ENCODE measurements around the gene GPR155.
"Not testable (repeated sequence)": the region's sequence is repeated elsewhere in the genome, so short reads cannot be mapped to it uniquely, and the experiment has no call there.

Gene GPR155

GRCh38 chr2:174439323-174439722, 47.5 kb downstream of the GPR155 start:
- no peak for DNase-seq (ENCODE audit: low read depth)

DNA sequence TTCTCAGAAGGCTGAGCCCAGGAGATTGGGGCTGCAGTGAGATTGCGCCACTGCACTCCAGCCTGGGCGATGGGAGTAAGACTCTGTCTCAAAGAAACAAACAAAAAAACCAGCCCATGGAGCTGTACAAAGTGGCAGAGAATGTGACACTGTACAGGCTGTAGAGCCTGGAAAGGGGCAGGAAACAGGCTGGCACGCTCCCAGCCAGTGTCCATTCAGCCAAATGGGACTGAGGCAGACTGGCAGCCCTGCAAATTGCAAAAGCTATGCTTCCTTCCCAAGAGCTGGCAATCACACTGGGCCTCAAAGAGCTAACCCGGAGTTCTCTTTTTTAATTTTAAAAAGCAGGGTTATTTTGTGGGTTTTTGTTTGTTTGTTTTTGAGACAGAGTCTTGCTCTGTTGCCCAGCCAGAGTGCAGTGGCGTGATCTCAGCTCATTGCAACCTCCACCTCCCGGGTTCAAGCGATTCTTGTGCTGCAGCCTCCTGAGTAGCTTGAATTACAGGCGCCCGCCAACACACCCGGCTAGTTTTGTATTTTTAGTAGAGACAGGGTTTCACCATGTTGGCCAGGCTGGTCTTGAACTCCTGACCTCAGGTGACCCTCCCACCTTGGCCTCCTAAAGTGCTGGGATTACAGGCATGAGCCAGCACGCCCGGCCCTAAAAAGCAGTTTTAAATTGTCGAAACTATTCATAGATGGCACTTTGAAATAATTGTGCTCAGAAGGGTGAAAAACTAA, 48.5 kb downstream of the GPR155 start:
- no peak for DNase-seq (ENCODE audit: low read depth)

DNA sequence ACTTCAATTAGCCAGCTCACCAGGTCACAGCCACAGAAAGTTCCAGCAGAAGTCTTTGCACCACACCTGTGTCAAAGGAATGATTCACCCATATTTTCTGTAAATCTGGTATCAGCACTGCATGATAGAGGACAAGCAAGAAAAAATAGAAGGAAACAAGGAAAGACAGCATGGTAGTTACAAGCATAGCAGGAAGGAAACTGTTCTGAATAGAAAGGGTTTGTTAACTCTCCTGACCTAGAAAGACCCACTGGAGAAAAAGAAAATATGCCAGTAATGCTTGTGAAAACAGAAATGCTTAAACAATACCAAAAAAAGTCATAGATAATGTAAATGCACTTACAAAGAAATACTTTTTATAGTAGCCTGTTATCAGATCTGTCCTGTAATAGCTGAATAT, 50.5 kb downstream of the GPR155 start:
- DNase-seq (ENCODE audit: low read depth), result no peak

GRCh38 chr2:174431902-174432301, 54.9 kb downstream of the GPR155 start:
- no peak for DNase-seq (ENCODE audit: low read depth)

DNA sequence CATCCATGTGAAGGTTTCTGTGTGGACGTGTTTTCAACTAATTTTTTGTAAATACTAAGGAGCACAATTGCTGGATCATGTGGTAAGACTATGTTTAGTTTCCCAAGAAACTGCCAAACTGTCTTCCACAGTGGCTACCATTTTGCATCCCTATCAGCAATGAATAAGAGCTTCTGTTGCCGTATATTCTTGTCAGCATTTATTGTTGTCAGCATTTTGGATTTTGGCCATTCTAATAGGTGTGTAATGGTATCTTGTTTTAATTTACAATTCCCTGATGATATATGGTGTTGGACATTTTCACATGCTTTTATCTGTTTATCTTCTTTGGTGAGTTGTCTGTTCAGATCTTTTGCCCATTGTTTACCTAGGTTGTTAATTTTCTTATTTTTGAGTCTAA, 56.8 kb downstream of the GPR155 start:
- no peak for DNase-seq (ENCODE audit: low read depth)

DNA sequence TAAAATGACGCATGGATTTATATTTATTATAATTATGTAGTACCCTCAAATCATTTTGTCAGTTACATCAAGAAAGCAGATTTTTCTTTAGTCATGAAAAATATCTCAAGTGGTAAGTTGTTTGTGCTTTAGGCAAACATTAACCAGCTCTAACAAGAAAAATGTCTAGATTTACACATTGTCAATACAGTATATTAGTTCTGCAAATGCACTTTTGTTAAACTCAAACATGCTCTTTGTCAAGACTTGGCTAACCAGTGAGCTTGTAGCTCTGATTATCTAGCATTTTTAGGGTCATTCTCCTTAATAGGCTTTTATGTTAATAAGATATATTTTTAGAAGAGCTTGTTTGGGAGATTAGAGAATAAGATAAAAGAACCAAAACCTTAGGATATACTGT, 58.6 kb downstream of the GPR155 start:
- no peak for DNase-seq (ENCODE audit: low read depth)

DNA sequence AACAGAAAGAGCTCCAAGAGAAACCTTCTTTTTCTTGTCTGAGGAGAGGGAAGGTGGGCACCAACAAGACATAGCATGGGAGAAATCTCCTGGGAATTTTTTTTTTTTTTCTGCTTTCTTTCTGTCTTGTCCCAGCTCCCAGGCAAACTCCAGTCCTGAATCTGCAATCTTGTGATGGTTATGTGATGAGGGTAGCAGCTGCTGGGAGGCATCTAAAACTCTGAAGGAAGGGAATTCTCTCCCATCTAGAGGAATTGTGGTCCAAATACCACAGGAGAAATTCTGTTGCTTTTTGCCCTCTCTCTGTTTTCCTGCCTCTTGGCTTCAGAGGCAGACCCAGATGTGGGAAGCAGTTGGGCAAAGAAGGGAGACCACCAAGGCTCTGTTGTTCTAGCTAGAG, 74.6 kb downstream of the GPR155 start:
- no peak for DNase-seq (ENCODE audit: low read depth)

DNA sequence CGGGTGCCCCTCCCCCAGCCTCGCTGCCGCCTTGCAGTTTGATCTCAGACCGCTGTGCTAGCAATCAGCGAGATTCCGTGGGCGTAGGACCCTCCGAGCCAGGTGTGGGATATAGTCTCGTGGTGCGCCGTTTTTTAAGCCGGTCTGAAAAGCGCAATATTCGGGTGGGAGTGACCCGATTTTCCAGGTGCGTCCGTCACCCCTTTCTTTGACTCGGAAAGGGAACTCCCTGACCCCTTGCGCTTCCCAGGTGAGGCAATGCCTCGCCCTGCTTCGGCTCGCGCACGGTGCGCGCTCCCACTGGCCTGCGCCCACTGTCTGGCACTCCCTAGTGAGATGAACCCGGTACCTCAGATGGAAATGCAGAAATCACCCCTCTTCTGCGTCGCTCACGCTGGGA, 76.8 kb downstream of the GPR155 start:
- not testable (repeated sequence) for DNase-seq (ENCODE audit: low read depth)

DNA sequence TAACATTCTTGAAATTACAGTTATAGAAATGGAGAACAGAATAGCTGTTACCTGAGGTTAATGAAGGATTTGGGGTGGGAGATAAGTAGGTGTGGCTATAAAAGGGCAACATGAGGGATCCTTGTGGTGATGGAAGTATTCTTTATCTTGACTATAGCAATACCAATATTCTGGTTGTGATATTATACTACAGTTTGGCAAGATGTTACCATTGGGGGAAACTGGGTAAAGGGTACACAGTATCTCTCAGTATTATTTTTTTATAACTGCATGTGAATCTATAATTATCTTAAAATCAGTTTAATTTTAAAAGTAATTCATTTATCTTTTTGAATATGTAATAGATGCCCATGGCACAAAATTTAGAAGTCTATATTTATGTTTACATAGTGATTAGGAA, 83.2 kb downstream of the GPR155 start:
- no peak for DNase-seq (ENCODE audit: low read depth)

- no peak for DNase-seq (ENCODE audit: low read depth)
Observed at GRCh38 chr2:174400853-174401252, 86.0 kb downstream of the GPR155 start.

GRCh38 chr2:174399171-174399570, 87.7 kb downstream of the GPR155 start:
- no peak for DNase-seq (ENCODE audit: low read depth)

DNA sequence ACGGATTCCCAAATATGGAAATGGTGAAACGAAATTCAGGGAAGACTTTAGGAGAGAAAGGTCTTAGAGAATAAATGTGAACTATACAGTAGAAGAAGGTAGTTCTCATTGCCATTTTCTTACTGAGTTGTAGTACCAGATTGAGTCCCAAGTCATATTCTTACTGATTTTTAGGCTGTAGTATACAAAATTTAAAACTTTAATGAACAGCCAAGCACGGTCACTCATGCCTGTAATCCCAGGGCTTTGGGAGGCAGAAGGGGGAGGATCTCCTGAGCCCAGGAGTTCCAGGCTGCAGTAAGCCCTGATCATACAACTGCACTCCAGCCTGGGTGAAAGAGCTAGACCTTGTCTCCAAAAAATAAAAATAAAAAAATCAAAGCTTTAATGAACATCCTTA, 89.1 kb downstream of the GPR155 start:
- DNase-seq (ENCODE audit: low read depth), result no peak

DNA sequence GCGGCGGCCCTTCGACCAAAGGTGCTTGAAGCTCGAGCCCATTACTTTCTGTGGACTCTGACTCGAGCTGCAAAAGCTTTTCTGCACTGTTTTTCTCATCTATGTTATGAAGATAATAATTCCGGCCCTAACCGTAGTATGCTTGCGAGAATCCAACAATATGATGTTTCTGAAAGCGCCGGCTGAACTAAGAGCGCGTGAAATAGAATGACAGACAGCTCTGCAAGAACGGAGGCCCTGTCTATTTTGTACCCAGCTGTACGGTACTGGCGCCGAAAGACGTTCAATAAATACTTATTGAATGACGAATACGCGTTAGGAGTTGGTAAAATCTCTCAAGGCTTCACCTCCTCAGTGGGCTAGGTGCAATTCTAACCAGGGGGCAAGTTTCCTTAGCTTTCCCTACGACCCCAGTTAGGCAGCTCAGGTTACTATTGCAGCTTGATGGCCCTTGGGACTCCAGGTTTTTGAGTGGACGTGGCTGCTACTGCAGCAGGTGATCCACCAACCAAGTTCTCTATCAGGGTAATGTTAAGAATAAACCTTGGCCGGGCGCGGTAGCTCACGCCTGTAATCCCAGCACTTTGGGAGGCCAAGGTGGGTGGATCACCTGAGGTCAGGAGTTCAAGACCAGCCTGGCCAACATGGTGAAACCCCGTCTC, 90.7 kb downstream of the GPR155 start:
- no peak for DNase-seq (ENCODE audit: low read depth)

- peak; percentile 54 for DNase-seq (ENCODE audit: low read depth)
Observed at GRCh38 chr2:174395284-174395968, 91.4 kb downstream of the GPR155 start, which contains the start of gene SCRN3. Gene SCRN3 (plus strand): TSS chr2:174395730. CDS start chr2:174398284, 2,554 bp downstream.

DNA sequence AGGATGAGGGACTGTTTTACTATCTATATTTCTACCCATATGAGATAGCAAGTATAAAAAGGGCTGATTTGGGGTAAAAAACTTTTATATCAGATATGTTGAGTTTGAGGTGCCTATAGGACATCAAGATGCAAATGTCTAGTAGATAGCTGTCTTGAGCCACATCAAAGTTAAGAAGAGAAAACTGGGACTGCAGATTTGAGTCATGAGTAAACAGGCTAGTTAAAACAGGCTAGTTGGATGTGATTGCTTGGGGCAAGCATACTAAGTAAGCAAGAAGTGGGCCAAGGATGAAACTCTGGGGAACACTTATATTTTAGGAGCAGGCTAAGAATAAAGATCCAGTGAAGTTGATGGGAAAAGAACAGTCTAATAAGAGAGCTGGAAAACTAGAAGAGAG, 94.1 kb downstream of the GPR155 start:
- DNase-seq (ENCODE audit: low read depth), result no peak

DNA sequence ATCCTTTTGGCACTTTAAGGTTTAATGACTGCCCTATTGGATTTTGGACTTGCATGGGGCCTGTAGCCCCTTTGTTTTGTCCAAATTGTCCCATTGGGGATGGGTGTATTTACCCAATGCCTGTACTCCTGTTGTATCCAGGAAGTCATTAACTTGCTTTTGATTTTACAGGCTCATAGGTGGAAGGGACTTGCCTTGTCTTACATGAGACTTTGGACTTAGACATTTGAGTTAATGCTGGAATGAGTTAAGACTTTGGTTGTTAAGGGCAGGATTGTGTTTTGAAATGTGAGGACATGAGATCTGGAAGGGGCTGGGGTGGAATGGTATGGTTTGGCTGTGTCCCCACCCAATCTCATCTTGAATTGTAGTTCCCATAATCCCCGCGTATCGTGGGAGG, 96.5 kb downstream of the GPR155 start:
- DNase-seq (ENCODE audit: low read depth), result not testable (repeated sequence)

DNA sequence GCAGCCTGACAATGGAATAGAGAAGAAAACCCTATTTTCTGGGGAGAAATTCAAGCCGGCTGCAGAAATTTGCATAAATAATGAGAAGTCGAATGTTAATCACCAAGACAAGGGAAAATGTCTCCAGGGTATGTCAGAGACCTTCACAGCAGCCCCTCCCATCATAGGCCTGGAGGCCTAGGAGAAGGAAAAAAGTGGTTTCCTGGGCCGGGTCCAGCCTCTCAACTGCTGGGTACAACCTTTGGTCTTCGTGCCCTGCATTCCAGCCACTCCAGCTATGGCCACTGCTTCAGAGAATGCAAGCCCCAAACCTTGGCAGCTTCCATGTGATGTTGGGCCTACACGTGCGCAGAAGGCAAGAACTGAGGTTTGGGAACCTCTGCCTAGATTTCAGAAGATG, 97.3 kb downstream of the GPR155 start:
- DNase-seq (ENCODE audit: low read depth), result no peak

GRCh38 chr2:174388706-174389105, 98.1 kb downstream of the GPR155 start:
- DNase-seq (ENCODE audit: low read depth), result not testable (repeated sequence)

DNA sequence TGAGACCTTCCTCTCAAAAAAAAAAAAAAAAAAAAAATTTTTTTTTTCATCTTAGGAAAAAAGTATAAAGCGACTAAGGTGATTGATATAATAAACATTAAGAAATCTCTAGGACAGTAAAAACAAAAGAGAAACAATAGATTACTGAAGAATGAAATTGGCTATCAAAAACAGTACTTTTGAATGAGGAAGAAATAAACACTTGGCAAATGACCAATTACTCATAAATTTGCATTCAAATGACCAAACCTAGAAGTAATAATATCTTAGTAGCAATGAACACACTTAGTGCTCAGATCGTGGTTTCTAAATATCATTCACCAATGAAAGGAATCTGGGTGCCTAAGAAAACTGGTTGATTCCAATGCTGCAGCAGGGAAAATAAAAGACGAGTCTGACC, 101.6 kb downstream of the GPR155 start:
- no peak for DNase-seq (ENCODE audit: low read depth)

DNA sequence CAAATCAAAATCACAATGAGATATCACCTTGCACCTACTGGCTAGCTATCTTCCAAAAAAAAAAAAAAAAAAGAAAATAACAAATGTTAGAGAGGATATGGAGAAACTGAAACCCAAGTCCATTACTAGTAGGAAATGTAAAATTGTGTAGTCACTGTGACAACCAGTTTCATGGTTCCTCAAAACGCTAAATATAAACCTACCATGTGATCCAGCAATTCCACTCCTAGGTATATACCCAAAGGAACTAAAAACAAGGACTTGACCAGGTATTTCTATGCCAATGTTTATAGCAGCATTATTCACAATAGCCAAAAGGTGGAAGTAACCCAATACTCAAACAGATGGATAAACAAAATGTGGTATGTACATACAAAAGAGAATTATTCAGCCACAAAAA, 103.0 kb downstream of the GPR155 start:
- no peak for DNase-seq (ENCODE audit: low read depth)
